HG02870 (cell line): ENCODE results near the gene MRPS2.
"Not testable (repeated sequence)": the region's sequence is repeated elsewhere in the genome, so short reads cannot be mapped to it uniquely, and the experiment has no call there.

Experiments used
- ATAC-seq: cut with Tn5 transposase; IDR thresholded peaks from one replicate; pipeline ENCODE4 v1.9.1; 2021; ENCODE audit warnings: mild to moderate bottlenecking, moderate library complexity; ENCODE audit not compliant: unreplicated experiment

MRPS2 gene

GRCh38 chr9:135513351-135513846, 12.9 kb downstream of the MRPS2 start:
- ATAC-seq = no peak

- not testable (repeated sequence) for ATAC-seq
These were observed 13.4 kb downstream of the MRPS2 start for GRCh38 chr9:135513906-135514305.

GRCh38 chr9:135514342-135515082, 14.0 kb downstream of the MRPS2 start:
- ATAC-seq = no peak

GRCh38 chr9:135515083-135515951, 14.8 kb downstream of the MRPS2 start:
- ATAC-seq = no peak

- no peak for ATAC-seq
These were observed 15.8 kb downstream of the MRPS2 start for GRCh38 chr9:135516132-135516860.

- ATAC-seq = no peak
These were observed 16.9 kb downstream of the MRPS2 start for GRCh38 chr9:135517407-135517822.

GRCh38 chr9:135519179-135519971, 18.9 kb downstream of the MRPS2 start:
- no peak for ATAC-seq

- ATAC-seq = no peak
These were observed 20.6 kb downstream of the MRPS2 start, which contains the start of gene LCN1 for GRCh38 chr9:135520916-135521607. Gene LCN1, plus strand, starts transcription at chr9:135521440. Its CDS starts 58 bp downstream, at chr9:135521498.

- no peak for ATAC-seq
These were observed 21.2 kb downstream of the MRPS2 start for GRCh38 chr9:135521608-135522095.

GRCh38 chr9:135522137-135522877, 21.8 kb downstream of the MRPS2 start:
- no peak for ATAC-seq

GRCh38 chr9:135522931-135523330, 22.4 kb downstream of the MRPS2 start:
- no peak for ATAC-seq

GRCh38 chr9:135523521-135524129, 23.1 kb downstream of the MRPS2 start:
- no peak for ATAC-seq

- no peak for ATAC-seq
These were observed 23.8 kb downstream of the MRPS2 start for GRCh38 chr9:135524130-135524861.

- ATAC-seq = no peak
These were observed 25.0 kb downstream of the MRPS2 start for GRCh38 chr9:135525241-135526088.

GRCh38 chr9:135526089-135526729, 25.7 kb downstream of the MRPS2 start:
- no peak for ATAC-seq
